Stimulated activated CD8-positive, alpha-beta memory T cell treated with anti-CD3 and anti-CD28 coated beads, Interleukin-4, amount 100 ng/mL, for 1 hour (primary cell): Measurements from ENCODE around the gene HSPA14.
"Not testable (repeated sequence)": the region's sequence is repeated elsewhere in the genome, so short reads cannot be mapped to it uniquely, and the experiment has no call there.

ENCODE experiments used
- DNase-seq, 2 donors: peaks; one replicate each; pipeline ENCODE4 v3.0.0-alpha.2; 2020; ENCODE audit warnings: low read depth in 2 of 2, low spot score in 1 of 2

Gene HSPA14

GRCh38 chr10:14836208-14836607, 1.9 kb upstream of the HSPA14 start:
- no peak for DNase-seq

DNA sequence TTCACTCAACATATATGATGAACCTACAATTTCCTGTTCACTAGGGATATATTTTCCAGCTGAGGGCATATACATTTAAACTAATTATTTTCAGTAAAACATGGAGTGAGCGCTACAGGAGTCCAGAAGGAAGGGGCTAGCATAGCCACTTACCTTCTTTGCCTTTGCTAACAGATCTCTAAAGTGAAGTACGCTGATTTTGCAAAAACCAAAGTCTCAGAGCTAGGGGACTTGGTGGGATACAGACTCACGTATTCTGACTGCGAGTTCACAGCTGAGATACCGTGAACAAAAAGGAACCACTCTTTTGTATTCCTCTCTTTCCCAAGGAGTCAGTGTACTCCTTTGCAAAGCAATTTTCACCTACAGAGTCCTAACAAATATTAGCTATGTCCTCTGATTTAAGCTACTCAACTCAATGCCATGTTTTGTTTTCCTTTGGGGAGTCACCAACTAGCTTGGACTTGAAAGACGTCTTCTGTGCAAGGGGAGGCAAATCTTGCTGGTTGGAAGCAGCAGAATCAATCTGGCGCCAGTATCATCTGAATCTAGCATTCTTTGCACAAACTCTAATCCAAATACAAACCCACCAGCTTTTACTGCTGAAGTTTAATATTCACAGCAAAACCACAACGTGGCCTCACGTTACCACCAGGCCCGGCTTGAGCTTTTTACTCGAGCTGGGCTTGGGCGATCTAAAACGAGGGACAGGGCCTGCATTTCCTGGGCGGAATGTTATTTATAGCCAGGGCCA, 926 bp upstream of the HSPA14 start:
- DNase-seq, result no peak

- DNase-seq, result peak in 1 of 2 donors; percentile 1
Measured at GRCh38 chr10:14838582-14839304, 637 bp downstream of the HSPA14 start.

DNA sequence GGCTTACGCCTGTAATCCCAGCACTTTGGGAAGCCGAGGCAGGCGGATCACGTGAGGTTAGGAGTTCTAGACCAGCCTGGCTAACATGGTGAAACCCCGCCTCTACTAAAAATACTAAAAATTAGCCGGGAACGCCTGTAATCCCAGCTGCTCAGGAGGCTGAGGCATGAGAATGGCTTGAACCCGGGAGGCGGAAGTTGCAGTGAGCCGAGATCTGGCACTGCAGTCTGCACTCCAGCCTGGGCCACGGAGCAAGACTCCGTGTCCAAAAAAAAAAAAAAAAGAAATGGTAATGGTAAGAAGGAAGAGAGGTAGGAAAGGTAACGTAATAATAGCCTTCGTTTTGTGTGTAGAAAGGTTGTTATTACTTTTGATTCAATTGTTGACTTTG, 1.2 kb downstream of the HSPA14 start:
- DNase-seq, result no peak

GRCh38 chr10:14840178-14840577, 2.1 kb downstream of the HSPA14 start:
- DNase-seq, result no peak

GRCh38 chr10:14843327-14843988, 5.4 kb downstream of the HSPA14 start:
- DNase-seq, result no peak

GRCh38 chr10:14844948-14845347, 6.8 kb downstream of the HSPA14 start:
- no peak for DNase-seq

GRCh38 chr10:14852236-14852635, 14.1 kb downstream of the HSPA14 start:
- DNase-seq, result no peak

DNA sequence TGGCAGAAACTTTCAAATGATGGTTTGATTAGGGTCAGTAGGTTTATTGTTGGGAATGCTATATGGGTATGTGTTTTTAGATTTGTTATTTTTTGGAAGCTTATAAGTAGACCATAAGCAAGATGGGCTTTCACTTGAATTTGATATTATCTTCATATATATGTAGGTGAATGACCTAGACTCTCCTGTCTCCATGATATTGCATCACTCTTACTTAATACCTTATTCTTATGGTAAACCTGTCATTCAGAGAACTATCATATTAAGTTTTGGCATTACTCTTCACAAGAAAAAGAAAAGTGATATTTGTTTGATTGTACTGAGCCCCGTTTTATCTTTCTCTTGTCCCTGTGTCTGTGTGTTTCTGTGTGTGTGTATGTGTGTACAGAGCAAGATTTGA, 17.3 kb downstream of the HSPA14 start:
- DNase-seq, result no peak

- DNase-seq, result no peak
Measured at GRCh38 chr10:14858338-14858960, 20.3 kb downstream of the HSPA14 start.

DNA sequence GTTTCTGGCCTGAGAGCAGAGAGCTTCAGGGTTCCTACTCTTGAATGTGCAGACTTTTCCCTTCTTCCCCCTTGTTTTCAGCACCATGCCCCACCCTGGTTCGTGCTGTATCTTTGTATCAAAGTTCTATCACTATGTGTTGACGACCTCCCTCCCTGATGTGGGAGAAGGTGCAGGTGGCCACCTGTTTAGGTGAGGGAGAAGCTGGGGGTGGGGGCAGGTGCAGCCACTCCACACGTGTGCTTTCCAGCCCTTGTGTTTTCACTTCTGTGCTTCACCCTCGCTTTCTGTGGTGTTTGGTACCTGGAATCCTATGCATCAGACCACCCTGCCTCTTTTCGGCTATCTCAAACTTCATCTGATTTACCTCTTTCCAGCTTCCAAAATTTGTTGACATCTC, 20.9 kb downstream of the HSPA14 start:
- DNase-seq, result no peak

DNA sequence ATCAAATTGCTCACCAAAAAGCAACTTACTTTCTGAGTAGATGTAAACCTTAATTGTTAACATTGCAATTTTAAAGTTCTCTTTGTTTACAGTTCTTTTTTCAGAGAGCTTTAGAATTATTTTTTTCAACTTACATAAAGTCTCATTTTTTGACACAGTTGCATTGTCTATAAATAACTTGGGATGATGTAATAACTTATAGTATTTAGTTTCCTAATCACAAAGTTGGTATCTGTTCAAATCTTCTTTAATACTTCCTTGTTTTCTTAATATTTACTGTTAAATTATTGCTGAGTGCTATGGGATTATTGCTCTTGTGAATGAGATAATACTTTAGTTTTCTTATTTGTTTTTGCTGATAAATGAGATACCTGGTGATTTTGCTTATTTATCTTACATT, 21.7 kb downstream of the HSPA14 start:
- no peak for DNase-seq

GRCh38 chr10:14860791-14861190, 22.7 kb downstream of the HSPA14 start:
- no peak for DNase-seq

DNA sequence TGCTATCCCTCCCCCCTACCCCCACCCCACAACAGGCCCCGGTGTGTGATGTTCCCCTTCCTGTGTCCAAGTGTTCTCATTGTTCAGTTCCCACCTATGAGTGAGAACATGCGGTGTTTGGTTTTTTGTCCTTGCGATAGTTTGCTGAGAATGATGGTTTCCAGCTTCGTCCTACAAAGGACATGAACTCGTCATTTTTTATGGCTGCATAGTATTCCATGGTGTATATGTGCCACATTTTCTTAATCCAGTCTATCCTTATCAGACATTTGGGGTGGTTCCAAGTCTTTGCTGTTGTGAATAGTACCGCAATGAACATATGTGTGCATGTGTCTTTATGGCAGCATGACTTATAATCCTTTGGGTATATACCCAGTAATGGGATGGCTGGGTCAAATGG, 26.4 kb downstream of the HSPA14 start:
- DNase-seq, result not testable (repeated sequence)

DNA sequence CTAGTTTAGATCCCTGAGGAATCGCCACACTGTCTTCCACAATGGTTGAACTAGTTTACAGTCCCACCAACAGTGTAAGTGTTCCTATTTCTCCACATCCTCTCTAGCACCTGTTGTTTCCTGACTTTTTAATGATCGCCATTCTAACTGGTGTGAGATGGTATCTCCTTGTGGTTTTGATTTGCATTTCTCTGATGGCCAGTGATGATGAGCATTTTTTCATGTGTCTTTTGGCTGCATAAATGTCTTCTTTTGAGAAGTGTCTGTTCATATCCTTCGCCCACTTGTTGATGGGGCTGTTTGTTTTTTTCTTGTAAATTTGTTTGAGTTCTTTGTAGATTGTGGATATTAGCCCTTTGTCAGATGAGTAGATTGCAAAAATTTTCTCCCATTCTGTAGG, 26.8 kb downstream of the HSPA14 start:
- DNase-seq, result not testable (repeated sequence)

DNA sequence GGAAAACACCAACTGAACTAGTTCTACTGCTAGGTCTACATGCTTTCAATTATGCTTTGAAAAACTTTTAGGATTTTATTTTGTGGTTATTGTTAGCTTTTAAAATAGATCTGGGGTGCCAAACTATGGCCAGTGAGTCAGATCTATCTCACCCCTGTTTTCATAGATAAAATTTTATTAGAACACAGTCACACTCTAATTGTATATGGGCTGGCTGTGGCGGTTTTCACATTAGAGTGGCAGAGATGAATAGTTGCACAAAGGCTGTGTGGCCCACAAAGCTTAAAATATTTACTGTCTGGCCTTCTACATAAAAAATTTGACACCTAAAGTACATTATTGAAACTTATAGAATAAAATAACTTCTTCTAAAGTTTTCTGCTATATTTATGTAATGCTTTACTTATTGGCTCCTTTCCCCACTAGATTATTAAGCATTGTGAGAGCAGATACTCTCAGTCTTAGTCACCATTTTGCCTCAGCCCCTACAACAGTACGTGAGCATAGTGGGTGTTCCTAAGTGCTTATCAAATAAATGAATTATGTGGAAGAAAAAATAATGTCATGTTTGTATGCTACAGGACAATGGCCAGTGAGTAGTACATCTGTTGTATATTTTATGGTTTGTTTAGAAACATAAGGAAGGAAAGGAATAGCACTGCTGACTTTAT, 35.1 kb downstream of the HSPA14 start:
- no peak for DNase-seq

DNA sequence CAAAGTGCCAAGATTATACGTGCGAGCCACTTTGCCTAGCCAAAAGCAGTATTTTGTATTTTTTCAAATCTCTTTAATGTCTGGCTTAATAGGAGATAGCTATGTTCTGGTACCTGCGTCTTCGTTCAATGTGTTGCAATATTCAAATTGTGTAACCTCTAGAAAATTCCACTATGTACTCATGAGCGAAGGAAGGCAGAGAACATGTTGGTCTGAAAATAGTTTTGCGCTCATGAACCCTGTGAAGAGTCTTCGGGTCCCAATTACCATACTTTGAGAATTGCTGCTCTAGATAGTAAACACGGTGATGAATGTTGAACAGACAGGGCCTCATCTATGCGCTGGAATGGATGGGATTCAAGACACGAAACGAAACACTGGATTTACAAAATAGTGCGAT, 37.8 kb downstream of the HSPA14 start:
- no peak for DNase-seq

GRCh38 chr10:14876764-14877163, 38.7 kb downstream of the HSPA14 start:
- no peak for DNase-seq

- peak; percentile 68 to 81 for DNase-seq
Measured at GRCh38 chr10:14878266-14879123, 40.4 kb downstream of the HSPA14 start, which contains the start of gene SUV39H2. Gene SUV39H2, plus strand, starts transcription at chr10:14878866. Its CDS starts 23 bp downstream, at chr10:14878889.
